ENCODE results near the gene CAPS. TPM values are rescaled to one million over a fixed set of nuclear protein-coding genes. Genes with fewer than 3 reads are reported as not detected.

The CAPS gene
- total RNA-seq, 1 experiment from 2014 or later = 7.2 TPM

GRCh38 chr19:5896365-5897076, 17.5 kb upstream of the CAPS start:
- no TSS peak for BruUV-seq (replicated peaks)
- no peak overlapping the region for H3K4me3 Mint-ChIP-seq (ENCODE audit: unreplicated experiment)
- POLR2A ChIA-PET = interaction anchor here (0.5 kb wide), 1 partner anchor 61 kb away, joined by 3 read pairs; no protein-coding TSS in a partner anchor
- Histone ChIP-seq H3K9me3 (no peaks in the 10 kb centered on the region), H3K27me3 (replicated peaks; ENCODE audit: control insufficient read depth, insufficient read depth, low read length) (no peaks in the 10 kb centered on the region), H3K4me3 (ENCODE audit: low read depth, low read length) (no peak overlapping the region), H3K4me1 (no peaks in the 10 kb centered on the region), H3K36me3 (ENCODE audit: control insufficient read depth, insufficient read depth, low read length) (no peaks in the 10 kb centered on the region; the same call in 1 of the 2 replicates)
- intact Hi-C loops (cut with micrococcal nuclease; ENCODE audit: unreplicated experiment) = no loop called here
- no peak for TF ChIP-seq CTCF (IDR thresholded peaks at IDR 0.05; ENCODE audit: insufficient read depth in 1 of 2, low read depth in 1 of 2, low read length in 1 of 2, severe bottlenecking in 1 of 2, unreplicated experiment in 1 of 2)
- H3K9me3 Mint-ChIP-seq (ENCODE audit: unreplicated experiment) = no peaks in the 10 kb centered on the region
- H3K27ac Mint-ChIP-seq (ENCODE audit: unreplicated experiment) = no peak overlapping the region
- CTCF ChIA-PET = interaction anchor here (1.3 kb wide), 1 partner anchor 93 kb away, joined by 3 read pairs; no protein-coding TSS in a partner anchor
- DNase-seq = no peak
- H3K36me3 Mint-ChIP-seq (ENCODE audit: insufficient read depth, unreplicated experiment) = peaks cover 35% of the 10 kb centered on the region
- H3K27me3 Mint-ChIP-seq (ENCODE audit: insufficient read depth, unreplicated experiment) = no peaks in the 10 kb centered on the region
- no peaks in the 10 kb centered on the region for H3K4me1 Mint-ChIP-seq (ENCODE audit: low read depth, unreplicated experiment)

DNA sequence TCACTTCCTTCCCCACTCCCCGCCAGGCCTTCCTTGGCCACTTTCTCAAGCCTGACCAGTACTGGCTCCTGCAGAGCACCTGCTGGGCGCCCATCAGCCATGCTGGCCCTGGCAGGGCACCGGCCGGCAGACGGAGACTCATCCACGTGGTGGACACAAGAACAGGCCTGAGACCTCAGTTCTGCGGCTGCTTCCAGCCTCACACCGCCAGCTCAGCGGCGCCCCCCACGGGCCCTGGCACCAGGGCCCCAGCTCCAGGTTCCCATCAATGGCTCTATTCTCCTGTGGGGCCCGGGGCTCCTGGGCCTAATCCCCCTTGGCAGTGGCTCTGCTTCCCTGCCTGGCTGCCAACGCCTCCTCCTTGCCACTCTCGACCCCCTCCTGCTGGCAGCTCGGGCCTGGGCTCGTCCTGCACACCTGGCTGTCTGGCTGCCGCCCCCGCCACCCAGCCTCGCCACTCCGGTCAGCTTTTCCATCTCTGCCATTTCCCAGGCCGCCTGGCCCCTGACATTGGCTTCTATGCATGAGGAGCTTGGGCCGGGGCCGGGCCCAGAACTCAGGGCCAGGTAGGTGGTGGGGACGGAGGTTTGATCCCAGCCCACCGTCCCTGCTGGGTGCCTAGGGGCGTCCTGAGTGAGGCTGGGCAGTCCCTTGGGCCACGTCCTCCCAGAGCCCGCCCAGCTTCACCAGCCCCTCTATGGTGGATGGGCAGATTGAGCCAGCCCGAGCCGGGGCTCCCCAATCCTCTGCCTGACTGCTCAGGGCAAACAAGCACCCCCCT, 16.7 kb upstream of the CAPS start:
- no peak for DNase-seq
- no TSS peak for BruUV-seq (replicated peaks)
- ChIA-PET CTCF (interaction anchor here (1.3 kb wide), 1 partner anchor 93 kb away, joined by 3 read pairs; no protein-coding TSS in a partner anchor), POLR2A (interaction anchor here (0.5 kb wide), 1 partner anchor 60 kb away, joined by 3 read pairs; no protein-coding TSS in a partner anchor)
- intact Hi-C loops (cut with micrococcal nuclease; ENCODE audit: unreplicated experiment) = no loop called here
- H3K4me1 ChIP-seq = no peaks in the 10 kb centered on the region
- peaks cover 28% of the 10 kb centered on the region for H3K36me3 Mint-ChIP-seq (ENCODE audit: insufficient read depth, unreplicated experiment)
- H3K27ac Mint-ChIP-seq (ENCODE audit: unreplicated experiment) = peak overlapping the region; percentile 66
- no peak overlapping the region for H3K4me3 Mint-ChIP-seq (ENCODE audit: unreplicated experiment)
- no peaks in the 10 kb centered on the region for H3K27me3 Mint-ChIP-seq (ENCODE audit: insufficient read depth, unreplicated experiment)
- no peaks in the 10 kb centered on the region for H3K9me3 ChIP-seq
- H3K27me3 ChIP-seq (replicated peaks; ENCODE audit: control insufficient read depth, insufficient read depth, low read length) = no peaks in the 10 kb centered on the region
- H3K36me3 ChIP-seq (ENCODE audit: control insufficient read depth, insufficient read depth, low read length) = no peaks in the 10 kb centered on the region; the same call in 1 of the 2 replicates
- peak in 1 of 2 experiments; percentile 19 for TF ChIP-seq CTCF (IDR thresholded peaks at IDR 0.05; ENCODE audit: insufficient read depth in 1 of 2, low read depth in 1 of 2, low read length in 1 of 2, severe bottlenecking in 1 of 2, unreplicated experiment in 1 of 2)
- H3K9me3 Mint-ChIP-seq (ENCODE audit: unreplicated experiment) = no peaks in the 10 kb centered on the region
- H3K4me3 ChIP-seq (ENCODE audit: low read depth, low read length) = no peak overlapping the region
- H3K4me1 Mint-ChIP-seq (ENCODE audit: low read depth, unreplicated experiment) = no peaks in the 10 kb centered on the region

GRCh38 chr19:5899728-5900526, 14.1 kb upstream of the CAPS start:
- intact Hi-C loops (cut with micrococcal nuclease; ENCODE audit: unreplicated experiment) = loop anchor here (5.0 kb wide), 1 partner anchor 73 kb away; no protein-coding TSS in a partner anchor
- H3K36me3 Mint-ChIP-seq (ENCODE audit: insufficient read depth, unreplicated experiment) = peaks cover 39% of the 10 kb centered on the region
- H3K27me3 Mint-ChIP-seq (ENCODE audit: insufficient read depth, unreplicated experiment) = no peaks in the 10 kb centered on the region
- BruUV-seq (replicated peaks) = no TSS peak
- ChIA-PET CTCF (no interaction called here), POLR2A (interaction anchor here (0.6 kb wide), 2 partner anchors 18 to 126 kb away, joined by 4 to 7 read pairs; no protein-coding TSS in a partner anchor)
- no peak for DNase-seq
- Histone ChIP-seq H3K27me3 (replicated peaks; ENCODE audit: control insufficient read depth, insufficient read depth, low read length) (no peaks in the 10 kb centered on the region), H3K4me3 (ENCODE audit: low read depth, low read length) (no peak overlapping the region), H3K4me1 (no peaks in the 10 kb centered on the region; the same call in 1 of the 2 replicates), H3K36me3 (ENCODE audit: control insufficient read depth, insufficient read depth, low read length) (no peaks in the 10 kb centered on the region; the same call in 1 of the 2 replicates), H3K9me3 (no peaks in the 10 kb centered on the region)
- TF ChIP-seq CTCF (IDR thresholded peaks at IDR 0.05; ENCODE audit: insufficient read depth in 1 of 2, low read depth in 1 of 2, low read length in 1 of 2, severe bottlenecking in 1 of 2, unreplicated experiment in 1 of 2) = no peak
- no peaks in the 10 kb centered on the region for H3K9me3 Mint-ChIP-seq (ENCODE audit: unreplicated experiment)
- no peaks in the 10 kb centered on the region for H3K4me1 Mint-ChIP-seq (ENCODE audit: low read depth, unreplicated experiment)
- no peak overlapping the region for H3K4me3 Mint-ChIP-seq (ENCODE audit: unreplicated experiment)
- H3K27ac Mint-ChIP-seq (ENCODE audit: unreplicated experiment) = no peak overlapping the region
